ENCODE results near the gene ZNF534.

The ZNF534 gene

DNA sequence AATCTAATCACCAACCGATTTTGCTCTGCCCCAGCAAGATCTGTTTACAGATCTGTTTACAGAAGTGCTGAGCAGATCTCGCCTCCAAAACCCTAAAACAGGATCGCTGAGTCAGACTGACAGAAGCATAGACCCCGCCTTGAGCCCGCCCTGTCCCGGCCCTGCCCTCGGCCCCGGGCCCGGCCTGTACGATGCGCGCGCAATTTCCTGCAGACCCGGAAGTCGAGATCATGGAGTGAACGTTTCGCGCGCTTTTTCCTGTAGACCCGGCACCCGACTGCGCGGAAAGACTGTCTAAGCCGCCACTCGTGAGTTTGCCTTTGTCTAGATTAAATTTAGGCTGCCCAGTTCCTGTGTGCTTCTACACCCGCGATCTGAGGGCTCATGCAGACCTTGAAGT, at the start of gene ZNF534:
ZNF534 (plus strand) TSS at position 212 of the 400 bp plus-strand sequence. CDS start 2,327 bp downstream, outside the sequence.
- Histone ChIP-seq H3K36me3 (ENCODE audit: control insufficient read depth, insufficient read depth, low read length) (no peaks in the 10 kb centered on the region), H3K9me3 (ENCODE audit: control insufficient read depth, insufficient read depth, low read length) (peaks cover 4% of the 10 kb centered on the region)

DNA sequence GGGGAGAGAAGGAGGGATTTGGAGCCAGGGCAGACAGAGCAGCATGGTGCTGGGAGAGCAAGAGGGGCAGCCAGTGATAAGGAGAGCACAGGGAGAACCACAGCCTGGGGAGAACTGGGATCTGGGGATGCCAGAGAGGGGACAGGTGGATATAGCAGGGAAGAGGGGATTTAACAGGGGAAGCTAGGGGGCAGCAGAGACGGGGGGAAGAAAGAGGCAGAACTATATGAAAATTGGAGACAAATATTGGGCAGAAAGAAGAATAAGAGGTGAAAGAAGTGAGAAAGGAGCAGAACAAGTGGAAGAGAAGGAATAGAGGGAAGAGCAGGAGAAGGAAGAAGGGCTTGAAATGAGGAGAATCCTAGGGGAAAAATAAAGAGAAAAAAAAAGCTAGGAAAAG, 37.8 kb upstream of the ZNF534 start:
- Histone ChIP-seq H3K4me3 (ENCODE audit: low read depth, low read length) (no peak overlapping the region), H3K9me3 (ENCODE audit: control insufficient read depth, insufficient read depth, low read length) (no peaks in the 10 kb centered on the region), H3K9ac (ENCODE audit: low read depth, low read length) (no peak overlapping the region), H3K27me3 (ENCODE audit: control insufficient read depth, insufficient read depth, low read length) (no peaks in the 10 kb centered on the region), H3K36me3 (ENCODE audit: control insufficient read depth, insufficient read depth, low read length) (peaks cover 3% of the 10 kb centered on the region), H3K4me1 (ENCODE audit: control insufficient read depth, insufficient read depth, low read length) (no peaks in the 10 kb centered on the region)

More for the DNA sequence above, at the start of gene ZNF534:
- H3K9ac ChIP-seq (ENCODE audit: low read depth, low read length) = no peak within 1 kb of the TSS
- no peaks in the 10 kb centered on the region for H3K27me3 ChIP-seq (ENCODE audit: control insufficient read depth, insufficient read depth, low read length)
- H3K4me3 ChIP-seq (ENCODE audit: low read depth, low read length) = no peak within 1 kb of the TSS
- H3K4me1 ChIP-seq (ENCODE audit: control insufficient read depth, insufficient read depth, low read length) = no peaks in the 10 kb centered on the region

DNA sequence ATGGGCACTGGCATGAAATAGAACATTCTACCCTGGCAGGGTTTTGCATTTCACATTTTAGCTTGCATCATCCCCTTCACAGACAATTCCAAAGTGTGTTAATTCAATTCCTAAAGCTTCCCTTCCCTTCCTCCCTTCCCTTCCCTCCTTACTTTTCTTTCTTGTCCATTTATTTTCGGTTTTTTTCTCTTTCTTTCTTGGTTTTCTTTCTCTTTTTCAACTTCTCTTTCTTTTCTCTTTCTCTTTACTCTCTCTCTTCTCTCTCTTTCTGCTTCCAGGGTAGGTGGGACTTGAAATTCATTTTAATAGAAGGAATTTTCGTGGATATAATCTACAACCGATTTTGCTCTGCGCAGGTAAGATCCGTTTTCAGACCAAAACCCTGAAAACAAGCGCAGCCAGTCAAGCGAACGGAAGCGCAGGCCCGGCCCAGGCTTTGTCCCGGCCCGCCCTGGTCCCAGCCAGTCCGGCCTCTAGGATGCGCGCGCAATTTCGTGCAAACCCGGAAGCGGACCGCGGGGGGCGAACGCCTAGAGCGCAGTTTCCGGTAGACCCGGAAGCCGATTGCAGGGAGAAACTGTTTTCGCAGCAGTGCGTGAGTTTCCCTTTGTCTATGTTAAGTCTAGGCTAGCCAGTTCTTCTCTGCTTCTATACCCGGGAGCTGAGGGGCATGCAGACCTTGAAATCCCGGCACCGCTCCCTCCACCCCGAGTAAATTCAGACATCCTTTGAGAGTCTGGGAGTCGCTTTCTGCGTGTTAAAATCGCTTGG, 31.5 kb upstream of the ZNF534 start, which contains the start of gene ZNF528:
ZNF528 (plus strand) TSS at position 540 of the 771 bp plus-strand sequence. CDS start 4,165 bp downstream, outside the sequence.
- H3K27me3 ChIP-seq (ENCODE audit: control insufficient read depth, insufficient read depth, low read length) = no peaks in the 10 kb centered on the region
- peaks cover 2% of the 10 kb centered on the region for H3K9me3 ChIP-seq (ENCODE audit: control insufficient read depth, insufficient read depth, low read length)
- no peaks in the 10 kb centered on the region for H3K36me3 ChIP-seq (ENCODE audit: control insufficient read depth, insufficient read depth, low read length)
- peak within 1 kb of the TSS; percentile 63 for H3K9ac ChIP-seq (ENCODE audit: low read depth, low read length)
- H3K4me3 ChIP-seq (ENCODE audit: low read depth, low read length) = peak within 1 kb of the TSS; percentile 64
- no peaks in the 10 kb centered on the region for H3K4me1 ChIP-seq (ENCODE audit: control insufficient read depth, insufficient read depth, low read length)

GRCh38 chr19:52398081-52398441, 30.9 kb upstream of the ZNF534 start:
- Histone ChIP-seq H3K4me1 (ENCODE audit: control insufficient read depth, insufficient read depth, low read length) (no peaks in the 10 kb centered on the region), H3K9ac (ENCODE audit: low read depth, low read length) (peak overlapping the region; percentile 63), H3K4me3 (ENCODE audit: low read depth, low read length) (peak overlapping the region; percentile 64), H3K36me3 (ENCODE audit: control insufficient read depth, insufficient read depth, low read length) (no peaks in the 10 kb centered on the region), H3K27me3 (ENCODE audit: control insufficient read depth, insufficient read depth, low read length) (no peaks in the 10 kb centered on the region), H3K9me3 (ENCODE audit: control insufficient read depth, insufficient read depth, low read length) (peaks cover 2% of the 10 kb centered on the region)

DNA sequence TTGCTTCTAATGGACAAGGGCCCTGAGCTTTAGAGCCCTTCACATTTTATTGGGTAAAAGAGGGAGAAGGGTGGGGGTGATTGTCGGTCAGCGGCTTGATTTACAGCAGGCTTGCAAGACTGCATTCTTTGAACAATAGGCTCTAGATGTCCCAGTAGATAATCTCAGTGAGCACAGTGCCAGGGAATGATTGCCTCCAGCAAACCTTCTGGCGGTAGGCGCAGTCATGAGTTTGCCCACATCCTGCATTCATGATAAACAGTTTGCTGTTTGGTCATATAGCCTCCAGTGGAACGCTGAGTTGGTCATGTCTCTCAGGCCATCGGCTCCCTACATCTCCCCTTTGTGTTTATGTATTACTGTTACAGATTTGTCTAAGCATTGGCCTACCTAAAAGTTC, 18.7 kb upstream of the ZNF534 start:
- no peak overlapping the region for H3K9ac ChIP-seq (ENCODE audit: low read depth, low read length)
- H3K4me1 ChIP-seq (ENCODE audit: control insufficient read depth, insufficient read depth, low read length) = no peaks in the 10 kb centered on the region
- H3K36me3 ChIP-seq (ENCODE audit: control insufficient read depth, insufficient read depth, low read length) = peaks cover 8% of the 10 kb centered on the region
- no peaks in the 10 kb centered on the region for H3K27me3 ChIP-seq (ENCODE audit: control insufficient read depth, insufficient read depth, low read length)
- no peak overlapping the region for H3K4me3 ChIP-seq (ENCODE audit: low read depth, low read length)
- peaks cover 4% of the 10 kb centered on the region for H3K9me3 ChIP-seq (ENCODE audit: control insufficient read depth, insufficient read depth, low read length)

- Histone ChIP-seq H3K4me3 (ENCODE audit: low read depth, low read length) (no peak overlapping the region), H3K27me3 (ENCODE audit: control insufficient read depth, insufficient read depth, low read length) (no peaks in the 10 kb centered on the region), H3K9ac (ENCODE audit: low read depth, low read length) (no peak overlapping the region), H3K36me3 (ENCODE audit: control insufficient read depth, insufficient read depth, low read length) (no peaks in the 10 kb centered on the region), H3K9me3 (ENCODE audit: control insufficient read depth, insufficient read depth, low read length) (peaks cover 10% of the 10 kb centered on the region), H3K4me1 (ENCODE audit: control insufficient read depth, insufficient read depth, low read length) (no peaks in the 10 kb centered on the region)
Measured at GRCh38 chr19:52415711-52416110, 13.2 kb upstream of the ZNF534 start.

GRCh38 chr19:52442179-52442578, 13.2 kb downstream of the ZNF534 start:
- Histone ChIP-seq H3K9ac (ENCODE audit: low read depth, low read length) (no peak overlapping the region), H3K9me3 (ENCODE audit: control insufficient read depth, insufficient read depth, low read length) (peaks cover 14% of the 10 kb centered on the region), H3K4me3 (ENCODE audit: low read depth, low read length) (no peak overlapping the region), H3K36me3 (ENCODE audit: control insufficient read depth, insufficient read depth, low read length) (no peaks in the 10 kb centered on the region), H3K4me1 (ENCODE audit: control insufficient read depth, insufficient read depth, low read length) (no peaks in the 10 kb centered on the region), H3K27me3 (ENCODE audit: control insufficient read depth, insufficient read depth, low read length) (no peaks in the 10 kb centered on the region)

DNA sequence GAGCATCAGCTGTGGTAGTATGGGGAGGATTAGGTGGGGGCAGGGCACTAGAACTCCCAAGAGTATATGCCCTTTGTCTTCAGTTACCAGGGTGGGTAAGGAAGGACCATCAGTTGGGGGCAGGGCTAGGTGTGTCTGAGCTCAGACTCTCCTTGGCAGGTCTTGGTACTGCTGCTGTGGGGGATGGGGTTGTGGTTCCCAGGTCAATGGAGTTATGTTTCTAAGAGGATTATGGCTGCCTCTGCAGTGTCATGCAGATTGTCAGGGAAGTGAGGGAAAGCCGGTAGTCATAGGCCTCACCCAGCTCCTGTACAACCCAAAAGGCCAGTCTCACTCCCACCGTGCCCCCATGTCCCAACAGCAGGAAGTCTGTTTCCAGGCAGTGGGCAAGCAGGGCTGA, 15.6 kb downstream of the ZNF534 start:
- Histone ChIP-seq H3K27me3 (ENCODE audit: control insufficient read depth, insufficient read depth, low read length) (no peaks in the 10 kb centered on the region), H3K36me3 (ENCODE audit: control insufficient read depth, insufficient read depth, low read length) (no peaks in the 10 kb centered on the region), H3K9me3 (ENCODE audit: control insufficient read depth, insufficient read depth, low read length) (peaks cover 9% of the 10 kb centered on the region), H3K9ac (ENCODE audit: low read depth, low read length) (no peak overlapping the region), H3K4me1 (ENCODE audit: control insufficient read depth, insufficient read depth, low read length) (no peaks in the 10 kb centered on the region), H3K4me3 (ENCODE audit: low read depth, low read length) (no peak overlapping the region)

GRCh38 chr19:52451241-52451640, 22.3 kb downstream of the ZNF534 start:
- Histone ChIP-seq H3K27me3 (ENCODE audit: control insufficient read depth, insufficient read depth, low read length) (no peaks in the 10 kb centered on the region), H3K36me3 (ENCODE audit: control insufficient read depth, insufficient read depth, low read length) (no peaks in the 10 kb centered on the region), H3K4me3 (ENCODE audit: low read depth, low read length) (no peak overlapping the region), H3K4me1 (ENCODE audit: control insufficient read depth, insufficient read depth, low read length) (no peaks in the 10 kb centered on the region), H3K9ac (ENCODE audit: low read depth, low read length) (no peak overlapping the region), H3K9me3 (ENCODE audit: control insufficient read depth, insufficient read depth, low read length) (no peaks in the 10 kb centered on the region)

DNA sequence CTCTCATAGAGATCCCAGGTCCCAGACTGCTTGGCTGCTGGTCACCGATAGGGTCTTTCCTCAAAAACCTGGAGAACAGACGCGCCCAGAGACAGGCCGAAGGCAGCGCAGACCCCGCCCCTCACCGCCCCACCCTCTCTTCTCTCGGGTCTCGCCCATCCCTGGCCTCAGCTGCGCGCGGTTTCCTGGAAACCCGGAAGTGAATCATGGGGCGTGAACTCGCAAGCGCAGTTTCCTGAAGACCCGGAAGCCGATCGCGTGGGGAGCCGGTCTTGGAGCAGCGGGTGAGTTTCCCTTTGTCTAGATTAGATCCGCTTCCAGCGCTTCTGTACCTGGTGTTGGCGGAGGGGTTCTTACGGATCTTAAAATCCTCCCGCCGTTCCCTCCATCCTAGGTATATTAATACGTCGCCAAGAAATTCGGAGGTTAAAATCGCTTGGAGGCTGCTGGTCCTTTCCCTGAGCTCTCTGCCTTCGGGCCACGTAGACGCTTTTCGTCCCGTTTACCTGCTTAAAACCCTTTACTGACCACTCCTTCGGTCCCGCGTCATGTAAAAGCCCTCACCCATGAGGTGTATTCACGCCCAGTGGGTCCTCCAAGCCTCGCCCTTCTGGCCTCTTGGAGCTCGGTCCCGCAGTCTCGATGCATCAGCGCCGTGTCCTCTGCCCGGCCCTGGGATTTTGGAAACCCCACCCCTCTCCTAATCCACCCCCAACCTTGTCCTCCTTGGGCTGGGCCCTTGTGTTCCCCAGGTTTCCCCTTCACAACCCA, 24.6 kb downstream of the ZNF534 start, which contains the start of gene ZNF578:
ZNF578 (plus strand) TSS at position 230 of the 771 bp plus-strand sequence. CDS start 48,293 bp downstream, outside the sequence.
- Histone ChIP-seq H3K9me3 (ENCODE audit: control insufficient read depth, insufficient read depth, low read length) (peaks cover 8% of the 10 kb centered on the region), H3K4me3 (ENCODE audit: low read depth, low read length) (peak within 1 kb of the TSS; percentile 35), H3K27me3 (ENCODE audit: control insufficient read depth, insufficient read depth, low read length) (no peaks in the 10 kb centered on the region), H3K4me1 (ENCODE audit: control insufficient read depth, insufficient read depth, low read length) (no peaks in the 10 kb centered on the region), H3K9ac (ENCODE audit: low read depth, low read length) (no peak within 1 kb of the TSS), H3K36me3 (ENCODE audit: control insufficient read depth, insufficient read depth, low read length) (no peaks in the 10 kb centered on the region)

DNA sequence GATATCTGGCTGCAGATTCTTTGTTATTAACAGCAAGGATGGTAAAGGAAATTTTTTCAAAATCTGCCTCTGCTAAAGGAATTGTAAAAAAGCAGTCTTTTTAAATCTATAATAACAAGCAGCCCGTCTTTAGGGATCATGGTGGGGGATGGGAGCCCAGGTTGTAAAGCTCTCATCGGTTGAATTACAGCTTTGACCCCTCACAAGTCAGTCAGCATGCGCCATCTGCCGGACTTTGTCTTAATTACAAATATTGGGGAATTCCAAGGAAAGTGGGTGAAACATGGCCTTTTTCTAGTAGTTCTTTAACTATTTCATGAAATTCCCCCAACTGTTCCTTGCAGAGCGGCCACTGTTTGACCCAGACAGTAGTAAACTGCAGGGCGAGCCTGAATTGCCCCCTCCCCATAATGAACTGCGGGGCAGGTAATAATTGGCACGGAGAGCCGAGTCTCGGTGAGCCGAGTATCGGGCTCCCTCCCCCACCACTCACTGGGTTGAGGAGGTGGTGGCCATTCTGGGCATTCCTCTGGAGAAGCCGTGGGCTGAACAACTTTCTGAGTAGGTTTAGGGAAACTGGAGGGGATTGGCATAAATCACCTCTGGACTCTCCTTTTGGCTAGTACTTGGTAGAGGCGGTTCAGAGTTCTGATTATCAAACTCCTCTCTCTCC, 36.0 kb downstream of the ZNF534 start:
- Histone ChIP-seq H3K9me3 (ENCODE audit: control insufficient read depth, insufficient read depth, low read length) (peaks cover 13% of the 10 kb centered on the region), H3K4me1 (ENCODE audit: control insufficient read depth, insufficient read depth, low read length) (peaks cover 3% of the 10 kb centered on the region), H3K4me3 (ENCODE audit: low read depth, low read length) (peak overlapping the region; percentile 28), H3K9ac (ENCODE audit: low read depth, low read length) (peak overlapping the region; percentile 28), H3K27me3 (ENCODE audit: control insufficient read depth, insufficient read depth, low read length) (no peaks in the 10 kb centered on the region), H3K36me3 (ENCODE audit: control insufficient read depth, insufficient read depth, low read length) (no peaks in the 10 kb centered on the region)

Measured in iPS-15b (cell line).